Measurements from ENCODE around the gene MYMX. TPM values are rescaled to one million over a fixed set of nuclear protein-coding genes. Genes with fewer than 3 reads are reported as not detected.
"Not testable (repeated sequence)": the region's sequence is repeated elsewhere in the genome, so short reads cannot be mapped to it uniquely, and the experiment has no call there.

Gene MYMX
- polyA plus RNA-seq, 5 donors = 0.37 to 1.8 (median 0.70) TPM

DNA sequence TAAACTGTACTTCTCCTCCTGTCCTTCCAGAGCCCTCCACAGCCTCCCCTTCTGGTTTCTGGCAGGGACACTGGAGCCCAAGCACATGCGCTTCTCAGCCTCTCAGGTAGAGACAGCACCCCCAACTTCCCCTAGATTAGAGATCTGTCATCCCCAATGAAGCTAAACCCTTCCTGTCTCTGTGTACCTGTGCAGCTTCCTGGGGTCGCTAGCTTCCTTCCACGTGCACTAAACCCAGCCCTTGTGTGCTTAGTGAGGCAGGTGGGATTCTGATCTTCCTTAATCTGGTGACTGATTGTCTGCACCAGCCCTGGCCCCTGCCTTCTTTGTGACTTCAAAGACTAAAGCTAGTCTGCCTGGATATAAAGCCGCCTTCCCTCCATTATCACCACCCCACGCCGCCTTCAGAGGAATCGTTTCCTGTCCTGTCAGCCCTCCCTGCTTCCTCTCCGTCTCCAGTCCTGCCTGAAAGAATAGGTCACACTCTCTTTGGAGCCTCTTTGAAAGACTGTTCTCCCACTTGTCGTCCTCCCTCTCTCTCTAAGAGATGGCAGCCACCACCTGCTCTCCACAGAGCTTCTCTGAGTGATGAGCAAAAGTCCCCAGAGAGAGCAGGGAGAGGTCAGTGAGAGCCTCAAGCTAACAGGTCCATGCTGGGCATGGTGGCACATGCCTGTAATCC, 30.6 kb upstream of the MYMX start:
- DNase-seq = no peak

DNA sequence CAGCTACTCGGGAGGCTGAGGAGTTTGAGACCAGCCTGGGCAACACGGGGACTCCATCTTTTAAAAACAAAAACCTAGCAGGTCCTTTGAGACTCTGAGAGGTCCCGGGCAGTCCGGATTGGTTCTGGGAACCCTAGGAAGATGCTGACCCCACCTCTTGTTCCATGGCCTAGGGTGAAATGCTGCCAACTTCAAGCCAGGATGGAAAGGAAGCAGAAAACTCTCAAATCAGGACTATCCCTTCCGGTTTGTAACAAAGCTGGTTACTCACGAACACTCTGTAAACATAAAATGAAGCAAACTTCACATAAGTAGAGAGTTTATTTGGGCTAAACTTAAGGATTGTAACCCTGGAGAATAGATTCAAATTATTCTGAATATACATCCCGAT, 30.1 kb upstream of the MYMX start:
- no peak for DNase-seq

DNA sequence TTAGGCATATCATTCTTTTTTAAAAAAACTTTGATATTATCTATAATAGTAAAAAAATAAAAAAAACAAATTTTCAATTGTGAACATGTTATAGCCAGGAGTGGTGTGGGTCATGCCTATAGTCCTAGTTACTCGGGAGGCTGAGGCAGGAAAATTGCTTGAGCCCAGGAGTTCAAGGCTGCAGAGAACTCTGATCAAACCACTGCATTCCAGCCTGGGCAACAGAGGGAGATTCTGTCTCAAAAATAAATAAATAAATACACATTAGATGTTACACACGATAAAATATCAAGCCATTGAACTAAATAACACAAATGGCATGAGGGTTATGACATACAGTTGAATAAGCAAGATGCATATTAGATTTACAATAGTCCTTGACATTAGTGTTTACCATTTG, 27.9 kb upstream of the MYMX start:
- DNase-seq = no peak

DNA sequence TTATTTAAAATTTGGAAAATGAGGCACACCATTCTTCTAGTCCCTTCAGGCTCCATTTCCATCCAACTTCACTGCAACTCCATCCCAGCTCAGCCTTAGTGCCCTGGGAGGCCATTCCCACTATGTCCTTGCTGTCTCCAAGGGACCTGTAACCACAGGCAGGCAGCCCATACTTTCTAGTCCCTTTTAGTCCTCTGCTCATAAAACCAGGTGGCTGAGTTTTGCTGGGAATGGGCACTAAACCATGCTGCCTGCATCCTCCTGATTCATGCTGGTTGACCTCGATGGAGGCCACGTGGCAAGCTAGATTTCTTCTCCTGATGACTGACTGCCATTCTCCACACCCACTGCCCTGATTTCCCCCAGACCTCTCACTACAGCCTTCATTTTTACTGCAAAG, 27.5 kb upstream of the MYMX start:
- DNase-seq = no peak

DNA sequence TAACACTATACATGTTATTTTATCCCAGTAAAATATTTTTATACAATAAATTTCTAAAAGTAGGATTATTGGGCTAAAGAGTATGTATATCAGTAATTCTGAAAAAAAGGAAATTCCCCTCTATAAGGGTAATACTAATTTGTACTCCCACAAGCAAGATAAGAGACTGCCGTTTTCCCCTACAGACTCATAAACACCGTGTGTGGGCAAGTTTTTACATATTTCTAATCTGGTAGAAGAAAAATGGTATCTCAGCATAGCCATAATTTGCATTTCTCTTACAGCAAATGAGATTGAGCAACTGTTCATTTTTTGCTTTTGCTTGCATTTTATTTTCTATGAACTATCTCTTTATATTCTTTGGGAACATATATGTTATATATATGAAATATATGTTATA, 26.0 kb upstream of the MYMX start:
- no peak for DNase-seq

DNA sequence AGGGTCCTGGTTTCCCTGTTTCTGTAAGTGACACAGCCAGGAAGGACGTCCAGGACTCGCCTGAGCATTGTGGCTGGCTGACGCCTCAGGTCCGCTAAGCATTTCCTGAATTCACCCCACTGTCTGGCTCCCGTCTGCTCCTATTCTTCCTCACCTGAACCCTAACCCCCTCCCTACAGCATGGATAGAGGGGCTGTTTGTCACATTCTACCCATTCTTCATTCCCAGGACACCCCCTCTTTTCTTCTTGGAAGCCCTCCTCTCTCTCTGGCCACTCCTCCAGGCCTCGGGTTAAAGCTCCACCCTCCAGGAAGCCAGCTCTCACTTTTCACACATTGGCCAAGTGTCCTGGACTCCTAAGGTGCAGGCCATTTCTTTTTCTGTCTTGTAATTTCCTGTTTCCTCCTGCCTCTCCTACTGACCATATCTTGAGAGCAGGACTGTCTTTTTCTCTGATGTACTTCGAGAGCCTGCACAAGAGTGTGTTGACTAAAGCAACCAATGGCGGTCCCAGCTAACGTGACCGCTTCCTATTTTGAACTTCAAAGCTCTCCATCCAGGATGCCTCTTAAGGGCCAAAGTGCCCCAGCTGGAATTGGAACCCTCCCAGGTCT, 24.2 kb upstream of the MYMX start:
- DNase-seq = no peak

DNA sequence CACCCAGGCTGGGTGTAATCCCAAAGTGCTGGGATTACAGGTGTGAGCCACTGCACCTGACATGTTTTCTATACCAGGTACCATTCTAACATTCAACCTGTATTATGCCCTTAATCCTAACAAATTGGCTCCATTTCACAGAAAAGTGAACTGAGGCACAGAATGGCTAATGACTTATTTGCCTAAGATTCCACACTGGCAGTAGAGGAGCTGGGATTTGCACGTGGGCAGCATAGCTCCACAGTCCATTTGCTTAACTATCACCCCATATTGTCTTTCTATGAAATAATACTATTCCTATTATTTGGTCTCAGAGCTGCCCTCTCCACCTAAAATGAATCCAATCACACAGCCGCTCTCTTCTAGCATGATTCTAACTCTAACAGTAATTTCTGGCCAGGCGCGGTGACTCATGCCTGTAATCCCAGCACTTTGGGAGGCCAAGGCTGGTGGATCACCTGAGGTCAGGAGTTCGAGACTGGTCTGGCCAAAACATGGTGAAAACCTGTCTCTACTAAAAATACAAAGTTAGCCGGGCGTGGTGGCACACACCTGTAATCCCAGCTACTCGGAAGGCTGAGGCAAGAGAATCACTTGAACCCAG, 23.3 kb upstream of the MYMX start:
- DNase-seq = no peak

DNA sequence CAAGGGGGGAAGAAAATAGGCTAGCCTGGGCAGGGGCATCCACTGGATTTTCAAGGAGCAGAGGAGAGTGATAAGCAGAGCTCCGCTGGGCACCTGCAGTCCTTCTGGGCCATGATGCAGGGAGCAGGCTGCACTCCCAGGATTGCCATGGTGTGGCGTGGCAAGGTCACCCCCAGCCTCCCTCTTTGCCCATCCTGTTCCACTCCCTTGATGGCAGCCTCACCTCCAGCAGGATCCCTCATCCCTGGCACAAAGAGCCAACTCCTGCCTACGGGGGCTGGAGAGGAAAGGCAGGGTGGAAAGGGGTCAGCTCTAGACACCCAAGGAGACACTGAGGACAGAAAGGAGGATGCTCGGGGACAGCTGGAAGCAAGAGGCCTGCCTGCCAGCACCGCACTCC, 22.4 kb upstream of the MYMX start:
- no peak for DNase-seq

DNA sequence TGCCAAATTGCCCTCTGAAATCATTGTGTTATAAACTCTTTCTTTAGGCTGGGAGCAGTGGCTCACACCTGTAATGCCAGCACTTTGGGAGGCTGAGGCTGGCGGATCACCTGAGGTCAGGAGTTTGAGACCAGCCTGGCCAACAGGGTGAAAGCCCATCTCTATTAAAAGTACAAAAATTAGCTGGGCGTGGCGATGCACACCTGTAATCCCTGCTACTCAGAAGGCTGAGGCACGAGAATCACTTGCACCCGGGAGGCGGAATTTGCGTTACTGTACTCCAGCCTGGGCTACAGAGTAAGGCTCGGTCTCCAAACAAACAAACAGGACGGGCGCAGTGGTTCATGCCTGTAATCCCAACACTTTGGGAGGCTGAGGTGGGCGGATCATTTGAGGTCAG, 20.4 kb upstream of the MYMX start:
- not testable (repeated sequence) for DNase-seq

DNA sequence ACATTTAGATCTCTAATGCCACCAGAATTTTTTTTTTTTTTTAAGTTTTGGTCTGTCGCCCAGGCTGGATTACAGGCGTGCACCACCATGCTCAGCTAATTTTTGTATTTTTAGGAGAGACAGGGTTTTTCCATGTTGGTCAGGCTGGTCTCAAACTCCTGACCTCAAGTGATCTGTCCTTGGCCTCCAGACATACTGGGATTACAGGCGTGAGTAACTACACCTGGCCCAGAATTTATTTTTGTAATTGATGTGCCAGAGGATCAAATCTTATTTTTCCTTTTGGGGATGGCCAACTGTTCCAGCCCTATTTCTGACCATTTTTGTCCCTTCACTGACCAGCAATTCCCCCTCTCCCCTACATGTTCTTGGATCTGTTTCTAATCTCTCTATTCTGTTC, 18.0 kb upstream of the MYMX start:
- DNase-seq = no peak

DNA sequence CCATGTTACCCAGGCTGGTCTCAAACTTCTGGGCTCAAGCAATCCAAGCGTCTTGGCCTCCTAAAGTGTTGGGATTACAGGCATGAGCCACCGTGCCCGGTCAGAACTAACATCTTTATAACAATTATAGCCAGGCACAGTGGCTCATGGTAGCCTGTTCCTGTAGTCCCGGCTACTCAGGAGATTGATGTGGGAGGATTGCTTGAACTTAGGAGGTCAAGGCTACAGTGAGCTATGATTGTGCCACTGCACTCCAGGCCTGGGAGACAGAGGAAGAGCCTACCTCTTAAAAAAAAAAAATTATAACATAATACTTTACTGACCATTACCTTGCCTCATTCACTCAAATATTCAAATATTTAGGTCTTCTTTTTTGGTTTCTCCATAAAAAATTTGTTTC, 16.8 kb upstream of the MYMX start:
- DNase-seq = no peak

DNA sequence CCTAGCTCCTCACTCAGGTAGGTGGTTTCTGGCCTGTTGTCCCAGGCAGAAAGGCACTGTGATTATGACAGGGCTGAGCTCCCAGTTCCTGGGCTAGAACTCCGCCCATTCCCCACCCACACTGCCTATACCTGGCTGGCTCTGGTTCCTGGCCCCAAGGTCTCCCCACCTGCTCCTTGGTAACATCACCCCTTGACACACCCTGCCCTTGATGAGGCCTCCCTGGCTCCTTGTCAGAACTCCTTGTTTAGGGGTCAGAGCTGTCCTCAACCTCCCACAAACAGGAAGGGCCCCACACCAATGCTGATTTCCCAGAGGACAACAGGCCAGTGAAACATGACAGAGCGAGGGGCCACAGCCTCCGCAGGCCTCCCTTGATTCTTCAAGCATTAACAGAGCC, 15.5 kb upstream of the MYMX start:
- no peak for DNase-seq

DNA sequence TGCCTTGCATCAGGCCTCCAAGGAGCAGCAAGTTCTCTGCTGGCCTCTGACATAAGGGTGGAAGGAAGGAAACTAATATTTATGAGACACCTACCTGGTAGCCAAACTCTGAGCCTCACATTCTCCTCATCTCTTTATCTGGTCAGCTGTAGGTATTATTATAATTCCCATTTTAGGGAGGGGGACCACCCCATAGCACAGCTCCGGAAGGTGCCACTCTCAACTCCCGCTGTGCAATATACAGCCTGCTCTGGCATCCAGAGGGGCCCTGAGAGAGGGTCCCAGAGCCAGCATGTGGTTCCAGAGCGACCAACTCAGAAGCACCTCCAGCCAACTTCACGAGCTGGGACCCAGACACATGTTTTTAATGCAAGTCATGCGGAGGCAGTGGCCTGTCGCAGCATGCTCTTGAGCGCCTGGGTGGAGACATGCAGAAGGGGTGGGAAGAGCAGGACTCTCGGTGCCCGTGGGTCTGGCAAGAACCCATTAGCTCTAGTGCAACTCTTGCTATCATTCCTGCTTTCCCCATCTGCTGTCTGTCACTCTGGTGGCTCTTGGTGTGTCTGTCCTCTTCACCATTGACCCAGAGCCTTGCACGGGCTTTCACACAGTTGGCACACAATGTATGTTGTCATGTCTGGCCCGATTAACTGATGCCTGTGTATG, 15.0 kb upstream of the MYMX start:
- DNase-seq = no peak

DNA sequence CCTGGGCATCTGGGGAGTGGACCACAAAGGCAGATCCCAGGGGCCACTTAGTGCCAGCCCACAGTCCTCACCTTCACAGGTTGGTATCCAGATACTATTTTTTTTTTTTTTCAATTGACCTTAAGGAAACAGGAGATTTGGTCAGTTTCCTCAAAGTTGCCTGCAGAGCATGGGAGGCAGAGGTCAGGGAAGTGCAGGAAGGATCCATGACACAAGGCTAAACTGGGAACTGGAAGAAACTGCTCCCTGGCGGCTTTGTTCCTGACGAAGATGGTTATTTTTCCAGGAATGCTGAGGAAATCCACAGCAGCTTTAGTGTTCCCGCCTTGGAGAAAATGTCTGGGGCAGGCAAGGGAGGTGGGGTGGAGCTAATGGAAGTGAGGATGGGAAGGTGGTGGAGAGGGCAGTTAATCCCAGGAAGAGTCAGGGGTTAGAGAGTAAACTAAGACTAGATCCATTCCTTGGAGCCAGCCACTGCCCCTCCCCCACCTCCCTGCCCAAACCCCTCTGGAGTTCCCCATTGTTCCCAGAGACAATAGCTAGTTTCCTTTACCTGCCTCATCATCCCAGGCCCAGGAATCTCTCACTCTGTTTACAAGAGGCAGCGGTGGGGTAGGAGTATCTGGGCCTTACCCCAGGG, 14.3 kb upstream of the MYMX start:
- no peak for DNase-seq

DNA sequence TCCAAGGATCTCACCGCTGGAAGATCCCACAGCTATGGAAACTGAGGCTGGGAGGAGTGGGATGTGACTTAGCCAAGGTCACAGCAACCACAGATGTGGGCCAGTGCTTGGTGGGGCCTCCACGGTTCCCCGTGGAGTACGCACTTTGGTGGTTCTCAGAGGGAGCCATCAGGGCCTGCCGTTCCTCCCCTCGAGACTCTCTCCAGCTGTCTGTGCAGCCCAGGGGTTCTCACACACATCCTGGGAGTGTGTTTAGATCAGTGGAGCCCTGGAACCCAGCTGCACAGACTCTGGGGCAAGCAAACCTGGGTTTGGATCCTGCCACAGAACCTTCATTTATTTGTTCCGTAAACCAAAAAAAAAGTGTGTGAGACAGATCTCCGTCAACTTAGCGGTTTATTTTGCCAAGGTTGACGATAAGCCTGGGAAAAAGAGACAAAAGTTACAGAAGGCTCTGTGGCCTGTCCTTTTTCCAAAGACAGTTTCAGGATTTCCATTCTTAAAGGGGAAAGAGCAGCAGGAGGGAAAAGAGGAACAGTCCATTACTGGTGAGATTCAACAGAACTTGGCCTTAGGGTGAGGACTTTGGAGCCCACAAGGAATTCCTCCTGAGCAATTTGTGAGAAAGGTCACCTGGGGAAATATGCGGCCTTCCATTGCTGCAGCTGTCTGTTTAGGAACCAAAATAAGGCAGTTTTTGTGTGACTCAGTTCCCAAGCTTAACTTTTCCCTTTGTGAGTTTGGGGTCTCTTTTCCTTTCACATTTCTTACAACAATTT, 13.6 kb upstream of the MYMX start:
- no peak for DNase-seq

DNA sequence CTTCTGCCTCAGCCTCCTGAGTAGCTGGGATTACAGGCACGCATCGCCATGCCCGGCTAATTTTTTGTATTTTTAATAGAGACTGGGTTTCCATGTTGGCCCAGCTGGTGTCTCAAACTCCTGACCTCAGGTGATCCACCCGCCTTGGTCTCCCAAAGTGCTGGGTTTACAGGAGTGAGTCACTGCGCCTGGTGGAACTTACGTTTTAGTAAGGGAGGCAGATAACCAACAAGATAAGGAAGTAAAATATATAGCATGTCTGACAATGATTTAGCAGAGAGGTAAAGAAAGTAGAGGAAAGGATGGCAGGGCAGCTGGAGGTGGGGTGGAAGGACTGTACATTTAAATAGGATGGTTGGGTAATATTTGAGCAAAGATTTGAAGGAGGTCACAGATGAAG, 12.8 kb upstream of the MYMX start:
- DNase-seq = no peak

DNA sequence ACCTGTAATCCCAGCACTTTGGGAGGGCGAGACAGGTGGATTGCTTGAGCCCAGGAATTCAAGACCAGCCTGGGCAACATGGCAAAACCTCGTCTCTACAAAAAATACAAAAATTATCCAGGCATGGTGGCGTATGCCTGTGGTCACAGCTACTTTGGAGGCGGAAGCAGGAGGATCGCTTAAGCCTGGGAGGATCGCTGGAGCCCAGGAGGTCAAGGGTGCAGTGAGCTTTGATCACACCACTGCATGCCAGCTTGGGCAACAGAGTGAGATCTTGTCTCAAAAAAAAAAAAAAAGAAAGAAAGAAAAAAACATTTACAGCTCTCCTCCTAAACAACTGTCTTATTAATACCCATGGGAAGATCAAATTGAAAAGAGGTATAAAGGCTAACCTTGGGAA, 8.8 kb upstream of the MYMX start:
- DNase-seq = no peak

DNA sequence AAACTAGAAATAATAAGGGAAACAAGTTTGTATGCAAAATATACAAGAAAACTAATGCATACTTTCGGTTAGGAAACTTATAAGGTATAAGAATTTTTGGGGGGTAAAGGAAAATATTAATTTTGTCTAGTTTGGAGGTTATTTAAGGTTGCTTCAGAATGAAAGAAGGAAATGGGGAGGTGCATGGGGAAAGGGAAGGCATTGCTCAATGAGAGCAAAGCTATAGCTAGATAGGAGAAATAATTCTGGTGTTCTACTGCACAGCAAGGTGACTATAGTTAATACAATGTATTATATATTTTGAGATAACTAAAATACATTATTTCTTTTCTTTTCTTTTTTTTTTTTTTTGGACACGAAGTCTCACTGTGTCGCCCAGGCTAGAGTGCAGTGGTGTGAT, 5.4 kb upstream of the MYMX start:
- no peak for DNase-seq

DNA sequence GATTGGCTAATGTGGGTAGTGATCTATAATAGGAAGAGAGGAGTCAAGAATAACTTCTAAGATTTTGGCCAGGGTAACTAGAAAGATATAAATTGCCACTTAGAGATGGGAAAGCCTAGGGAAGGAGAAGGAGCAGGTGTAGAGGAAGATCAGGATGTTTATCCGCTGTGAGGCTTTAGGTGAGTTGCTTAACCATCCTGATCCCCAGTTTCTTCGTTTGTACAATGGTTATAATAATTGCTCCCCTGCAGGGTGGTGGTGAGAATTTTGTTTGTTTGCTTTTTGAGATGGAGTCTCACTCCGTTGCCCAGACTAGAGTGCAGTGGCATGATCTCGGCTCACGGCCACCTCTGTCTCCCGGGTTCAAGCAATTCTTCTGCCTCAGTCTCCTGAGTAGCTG, 2.4 kb upstream of the MYMX start:
- DNase-seq = no peak

DNA sequence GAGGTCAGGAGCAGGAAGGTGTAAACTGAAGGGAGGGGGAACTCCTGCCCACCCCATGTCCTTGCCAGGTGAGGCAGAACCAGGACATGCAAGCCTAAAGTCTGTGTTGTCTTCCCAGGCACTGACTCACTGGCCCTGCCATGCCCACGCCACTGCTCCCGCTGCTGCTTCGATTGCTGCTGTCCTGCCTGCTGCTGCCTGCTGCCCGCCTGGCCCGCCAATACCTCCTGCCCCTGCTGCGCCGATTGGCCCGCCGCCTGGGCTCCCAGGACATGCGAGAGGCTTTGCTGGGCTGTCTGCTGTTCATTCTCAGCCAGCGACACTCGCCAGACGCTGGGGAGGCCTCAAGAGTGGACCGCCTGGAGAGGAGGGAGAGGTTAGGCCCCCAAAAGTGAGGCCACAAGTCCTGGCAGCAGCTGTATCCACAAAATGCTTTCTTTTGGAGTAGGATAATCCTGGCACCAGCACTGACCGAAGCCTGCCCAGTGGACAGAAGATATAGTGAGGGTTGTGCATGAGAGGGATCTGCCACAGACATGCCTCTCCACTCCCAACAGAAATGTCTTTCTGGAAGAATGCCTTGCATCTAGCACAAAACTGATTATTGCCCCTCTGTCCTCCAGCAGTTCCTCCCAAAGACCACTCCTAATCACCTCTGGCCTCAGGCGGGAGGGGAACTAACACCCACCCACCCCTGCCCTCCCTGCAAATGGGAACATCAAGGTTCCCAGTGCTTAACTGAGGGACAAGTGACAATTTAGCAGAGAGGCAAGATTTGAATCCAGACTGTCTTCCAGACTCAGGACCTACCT, 812 bp downstream of the MYMX start:
- no peak for DNase-seq
